CMK (cell line): ENCODE results near the gene ZNF648.
"Not testable (repeated sequence)": the region's sequence is repeated elsewhere in the genome, so short reads cannot be mapped to it uniquely, and the experiment has no call there.

Experiments
- DNase-seq: peaks from one replicate; pipeline ENCODE4 v3.0.0-alpha.2; 2010; ENCODE audit warnings: low read depth

ZNF648 gene, protein sequence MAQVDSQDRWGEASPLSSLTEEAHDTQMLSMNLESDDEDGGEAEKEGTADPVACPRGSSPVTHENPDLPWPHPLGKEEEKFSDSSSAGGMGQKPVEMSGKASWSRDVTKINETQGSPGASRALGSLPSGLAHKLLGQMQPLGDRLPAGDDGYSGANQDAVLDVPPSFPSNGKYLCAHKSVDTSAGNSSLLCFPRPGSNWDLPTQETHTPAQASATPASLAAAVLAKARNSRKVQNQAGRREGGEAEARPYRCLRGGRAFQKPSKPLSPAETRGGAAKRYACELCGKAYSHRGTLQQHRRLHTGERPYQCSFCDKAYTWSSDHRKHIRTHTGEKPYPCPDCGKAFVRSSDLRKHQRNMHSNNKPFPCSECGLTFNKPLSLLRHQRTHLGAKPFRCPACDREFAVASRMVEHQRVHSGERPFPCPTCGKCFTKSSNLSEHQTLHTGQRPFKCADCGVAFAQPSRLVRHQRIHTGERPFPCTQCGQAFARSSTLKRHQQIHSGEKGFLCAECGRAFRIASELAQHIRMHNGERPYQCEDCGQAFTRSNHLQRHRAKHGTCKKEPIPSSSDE

DNA sequence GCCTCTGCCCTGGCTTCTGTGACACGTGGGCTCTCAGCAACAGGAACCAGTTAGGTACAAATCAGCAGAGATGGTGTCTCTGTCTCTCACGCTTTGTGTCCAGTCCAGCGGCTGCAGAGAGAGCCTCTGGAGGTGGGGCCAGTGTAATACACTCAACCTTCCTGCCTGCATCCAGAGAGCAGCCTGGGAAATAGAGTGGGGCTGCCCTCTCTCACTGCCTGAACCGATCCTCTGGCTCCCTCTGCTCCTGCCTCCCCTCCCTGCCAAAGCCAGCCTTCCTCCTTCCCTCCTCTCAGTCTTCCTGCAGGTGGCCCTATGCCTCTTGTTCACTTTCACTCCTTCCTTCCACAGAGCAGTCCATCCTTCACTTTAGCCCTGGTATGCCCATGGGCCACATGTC, at the start of gene ZNF648:
TSS of gene ZNF648 (minus strand) at position 119 of the 400 bp plus-strand sequence. CDS start 3,702 bp downstream, outside the sequence.
- DNase-seq = no peak

DNA sequence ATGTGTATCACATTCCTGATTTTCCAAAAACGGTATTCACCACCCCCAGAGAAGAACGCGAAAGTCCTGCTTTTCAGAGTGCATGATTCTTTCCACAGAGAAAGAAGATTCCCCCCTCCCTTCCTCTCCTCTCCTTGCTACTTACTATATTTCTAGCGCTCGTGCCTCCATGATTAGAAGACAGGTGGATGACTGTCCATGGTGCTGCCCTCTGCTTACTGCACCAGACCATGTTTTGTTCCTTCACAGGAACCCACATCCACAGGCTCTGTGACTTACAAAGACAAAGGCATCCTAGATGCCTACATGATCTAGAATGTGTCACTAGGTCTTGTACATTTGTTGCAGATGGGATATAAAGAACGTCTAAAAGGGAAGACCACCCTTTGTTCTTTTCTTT, 49.1 kb upstream of the ZNF648 start:
- no peak for DNase-seq

DNA sequence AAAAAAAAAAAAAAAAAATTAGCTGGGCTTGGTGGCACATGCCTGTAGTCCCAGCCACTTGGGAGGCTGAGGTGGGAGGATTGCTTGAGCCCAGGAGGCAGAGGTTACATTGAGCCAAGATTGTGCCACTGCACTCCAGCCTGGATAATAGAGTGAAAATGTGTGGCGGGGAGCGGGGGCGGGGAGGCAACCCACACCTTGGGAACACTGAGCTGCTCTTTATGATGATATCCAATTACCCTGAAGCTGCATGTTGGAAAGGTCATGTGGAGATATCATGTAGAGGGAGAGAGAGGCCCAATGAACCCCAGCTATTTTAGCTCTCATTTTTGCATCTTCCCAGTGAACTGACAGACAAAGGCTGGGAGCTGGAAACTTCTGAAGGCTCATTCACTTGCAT, 48.3 kb upstream of the ZNF648 start:
- DNase-seq = no peak

DNA sequence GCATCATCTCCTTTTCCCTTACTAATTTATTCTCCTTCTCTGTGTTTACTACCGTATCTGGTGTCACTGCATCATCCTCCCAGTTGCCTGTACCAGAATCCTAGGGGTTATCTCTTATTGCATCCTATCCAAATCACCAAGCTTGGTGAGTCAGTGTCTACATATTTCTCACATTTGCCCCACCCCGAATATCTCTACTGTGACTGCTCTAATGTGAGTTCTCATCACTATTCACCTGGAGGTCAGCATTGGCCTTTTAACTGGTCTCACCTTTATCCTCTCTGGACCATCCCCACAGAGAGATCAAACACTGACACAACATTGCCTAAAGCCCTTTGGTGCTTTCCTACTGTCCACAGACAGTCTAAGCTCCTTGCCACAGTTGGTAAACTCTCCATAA, 45.7 kb upstream of the ZNF648 start:
- no peak for DNase-seq

DNA sequence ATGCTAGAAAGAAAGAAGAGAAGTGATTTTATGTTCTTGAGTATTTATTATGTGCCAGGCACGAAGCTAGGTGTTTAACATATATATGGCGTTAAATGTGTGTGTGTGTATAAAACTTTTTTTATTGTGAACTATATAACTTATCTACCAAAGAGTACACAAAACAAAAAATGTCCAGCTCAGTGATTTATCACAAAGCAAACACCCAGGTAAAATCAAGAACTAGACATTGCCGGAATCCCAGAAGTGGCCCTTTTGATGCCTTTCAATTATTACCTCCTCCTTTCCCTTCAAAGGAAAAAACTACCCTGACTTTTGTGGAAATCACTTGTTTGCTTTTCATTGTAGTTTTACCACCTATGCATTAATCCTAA, 40.5 kb upstream of the ZNF648 start:
- DNase-seq = no peak

DNA sequence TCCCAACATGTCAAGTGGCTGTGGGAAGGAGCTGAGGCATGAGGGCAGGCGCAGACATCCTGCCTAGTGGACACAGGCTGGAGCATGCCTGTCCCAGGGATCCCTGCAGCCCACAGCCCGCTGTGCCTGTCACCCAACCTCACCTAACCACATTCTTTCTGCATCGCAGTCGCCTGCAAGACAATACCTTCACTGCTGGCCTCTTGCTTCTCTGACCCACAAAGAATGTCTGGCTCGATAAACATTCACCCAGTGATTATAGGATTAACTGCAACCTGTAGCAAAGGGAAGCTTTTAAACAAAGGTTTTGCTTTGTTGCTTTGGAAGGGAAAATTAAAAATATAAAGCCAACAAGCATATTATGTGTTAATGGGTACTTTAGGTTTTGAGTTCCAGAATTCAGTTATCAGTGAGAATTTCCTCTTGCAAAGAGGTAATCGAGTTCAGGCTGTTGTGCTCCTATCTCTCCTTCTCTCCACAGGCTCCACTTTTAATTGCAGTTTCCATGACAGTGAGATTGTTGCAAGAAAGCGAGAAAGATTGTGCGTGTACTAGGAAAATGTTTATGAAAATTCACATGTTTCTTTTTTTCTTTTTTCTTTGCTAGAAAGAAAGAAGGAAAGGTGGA, 40.0 kb upstream of the ZNF648 start:
- DNase-seq = no peak

DNA sequence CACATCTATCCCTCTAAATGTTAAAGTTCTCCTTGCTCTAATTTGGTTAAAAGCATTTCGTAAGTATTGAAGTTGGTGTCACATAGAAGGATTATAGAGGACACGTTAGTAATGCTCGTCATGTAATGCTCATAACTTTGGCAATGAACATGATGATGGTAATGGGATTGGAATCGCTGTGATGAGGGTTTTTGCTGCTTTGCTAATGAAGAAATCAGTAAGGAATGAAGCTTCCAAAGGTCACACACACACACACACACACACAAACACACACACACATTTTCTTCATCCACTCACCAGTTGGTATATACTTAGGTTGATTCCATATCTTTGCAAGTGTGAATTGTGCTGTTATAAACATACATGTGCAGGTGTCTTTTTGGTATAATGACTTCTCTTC, 36.8 kb upstream of the ZNF648 start:
- DNase-seq = no peak

DNA sequence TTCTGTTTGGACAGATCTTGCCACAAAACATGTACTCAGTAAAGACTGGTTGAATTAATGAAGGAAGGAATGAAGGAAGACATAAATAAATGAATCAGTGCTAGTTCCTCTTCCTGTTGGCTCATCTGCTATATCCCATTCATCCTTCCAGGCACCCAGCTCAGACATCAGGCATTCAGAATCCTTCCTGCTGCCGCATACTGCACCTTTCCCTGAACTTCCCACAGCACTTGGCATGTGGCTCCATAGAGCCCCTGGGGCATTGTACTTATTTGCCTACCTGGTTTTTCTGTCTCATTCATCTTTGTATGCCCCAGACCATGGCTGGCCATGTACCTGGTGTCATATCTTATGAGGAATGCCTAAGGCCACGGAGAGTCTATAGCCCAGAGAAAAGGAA, 34.4 kb upstream of the ZNF648 start:
- no peak for DNase-seq

DNA sequence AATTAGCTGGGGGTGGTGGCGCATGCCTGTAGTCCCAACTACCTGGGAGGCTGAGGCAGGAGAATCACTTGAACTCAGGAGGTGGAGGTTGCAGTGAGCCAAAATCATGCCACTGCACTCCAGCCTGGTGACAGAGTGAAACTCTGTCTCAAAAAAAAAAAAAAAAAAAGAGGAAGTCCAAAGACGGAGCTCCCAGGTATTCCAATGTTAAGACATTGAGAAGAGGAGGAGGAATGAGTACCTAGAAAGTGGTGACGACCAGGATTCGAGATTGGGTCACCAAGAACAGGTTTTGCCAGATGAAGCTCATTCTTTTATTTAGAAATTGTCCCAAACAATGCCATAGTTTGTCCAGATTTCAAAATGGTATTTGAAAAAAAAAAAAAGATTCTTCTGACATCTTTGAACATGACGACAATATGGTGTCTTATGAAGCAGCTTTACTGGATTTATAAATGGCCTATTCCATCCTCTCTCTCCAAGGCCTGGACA, 33.0 kb upstream of the ZNF648 start:
- not testable (repeated sequence) for DNase-seq

DNA sequence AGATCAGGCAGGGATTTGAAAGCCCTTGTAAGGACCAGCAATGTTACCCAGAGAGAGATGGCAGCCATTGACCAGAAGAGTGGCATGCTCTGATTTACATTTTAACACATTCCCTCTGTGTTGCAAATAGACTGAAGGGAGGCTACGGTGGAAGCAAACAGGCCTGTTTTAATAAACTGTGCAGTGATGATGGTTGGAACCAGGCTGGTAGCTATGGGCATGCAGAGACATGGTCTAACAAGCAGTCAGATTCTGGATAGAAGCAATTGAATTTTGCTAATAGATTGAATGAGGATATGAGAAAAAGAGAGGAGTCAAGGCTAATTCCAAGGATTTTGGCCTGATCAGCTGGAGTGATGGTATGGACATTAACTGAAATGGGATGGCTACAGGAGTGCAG, 32.3 kb upstream of the ZNF648 start:
- no peak for DNase-seq

DNA sequence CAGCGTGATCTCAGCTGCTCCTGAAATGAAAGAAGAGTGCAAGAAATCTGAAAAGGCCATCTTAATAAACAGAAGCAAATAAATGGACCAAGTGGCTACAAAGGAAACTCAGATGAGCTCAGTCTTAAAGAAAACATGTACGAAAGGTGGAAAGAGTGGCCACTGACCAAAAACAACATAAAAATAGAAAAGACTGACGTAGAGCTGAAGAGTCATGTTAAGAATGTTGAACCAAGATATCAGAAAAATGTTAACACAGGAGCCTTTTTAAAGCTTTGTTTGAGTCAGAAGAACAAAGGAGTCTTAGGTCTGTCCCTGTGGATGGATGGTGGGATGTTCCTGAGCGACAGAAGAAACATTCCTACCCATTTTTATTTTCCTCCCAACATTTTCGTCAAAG, 30.8 kb upstream of the ZNF648 start:
- no peak for DNase-seq

DNA sequence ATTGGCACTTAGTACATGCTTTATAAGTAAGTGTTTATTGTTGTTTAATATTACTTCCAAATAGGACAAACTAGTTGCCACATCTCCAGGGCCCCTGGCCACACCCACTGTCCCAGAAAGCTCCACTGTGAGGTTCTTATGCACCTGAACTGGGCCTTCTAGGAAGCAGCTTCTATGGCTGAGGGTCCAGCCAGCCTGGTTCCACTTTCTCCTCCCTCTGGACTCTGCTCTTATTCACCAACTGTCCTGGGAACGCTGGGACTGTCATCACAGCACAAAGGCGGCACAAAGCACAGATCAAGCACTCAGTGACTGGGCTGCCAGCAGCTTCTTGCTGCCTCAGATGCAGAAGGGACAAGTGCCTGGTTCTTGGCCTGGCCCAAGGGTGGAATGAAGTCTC, 29.6 kb upstream of the ZNF648 start:
- DNase-seq = no peak

DNA sequence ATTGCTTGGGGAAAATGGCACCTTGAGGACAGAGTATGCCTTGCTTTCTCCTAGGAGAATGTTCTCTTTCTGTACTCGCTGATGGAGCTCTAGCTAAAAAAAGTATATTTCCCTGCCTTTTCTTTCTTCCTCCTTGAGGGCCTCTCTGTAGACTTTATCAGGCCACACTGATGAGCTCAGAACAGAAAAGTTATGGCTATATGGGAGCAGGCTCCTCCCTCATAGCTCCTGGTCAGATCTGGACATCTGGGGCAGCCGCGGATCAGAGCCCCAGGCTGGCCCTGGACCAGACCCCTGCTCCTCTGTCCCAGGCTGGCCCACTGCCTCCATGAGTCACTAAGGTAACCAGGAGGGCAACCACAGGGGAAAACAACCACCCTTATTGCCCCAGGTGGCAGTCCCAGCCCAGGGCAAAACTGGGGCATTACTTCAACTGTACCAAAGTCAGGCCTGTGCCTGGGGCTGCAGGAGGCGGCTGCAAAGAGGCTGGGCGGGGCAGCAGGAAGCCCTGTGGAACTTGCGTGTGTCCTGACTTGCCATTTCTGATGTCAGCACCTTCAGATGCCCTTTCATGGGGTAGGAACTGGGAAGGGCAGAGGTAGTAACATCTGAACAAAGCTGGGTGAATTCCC, 26.3 kb upstream of the ZNF648 start:
- no peak for DNase-seq

DNA sequence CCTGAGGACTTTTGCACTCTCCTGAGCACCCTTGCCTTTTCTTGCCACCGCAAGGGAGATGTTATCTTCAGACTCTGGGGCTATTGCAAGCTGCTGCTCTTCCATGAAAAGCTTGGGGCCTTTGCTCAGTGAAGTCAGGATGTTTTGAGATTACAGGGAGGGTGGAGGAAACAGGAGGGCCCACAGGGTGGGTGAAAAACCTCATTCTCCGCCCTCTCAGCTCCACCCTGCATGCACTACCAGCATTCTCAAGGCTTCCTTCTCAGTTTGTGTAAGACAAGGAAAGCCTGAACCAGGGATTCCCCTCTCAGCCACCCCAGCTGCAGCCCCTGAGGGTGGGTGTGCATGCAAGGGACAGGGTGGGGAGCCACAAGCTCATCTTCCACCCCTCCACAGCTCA, 25.8 kb upstream of the ZNF648 start:
- peak; percentile 71 for DNase-seq

DNA sequence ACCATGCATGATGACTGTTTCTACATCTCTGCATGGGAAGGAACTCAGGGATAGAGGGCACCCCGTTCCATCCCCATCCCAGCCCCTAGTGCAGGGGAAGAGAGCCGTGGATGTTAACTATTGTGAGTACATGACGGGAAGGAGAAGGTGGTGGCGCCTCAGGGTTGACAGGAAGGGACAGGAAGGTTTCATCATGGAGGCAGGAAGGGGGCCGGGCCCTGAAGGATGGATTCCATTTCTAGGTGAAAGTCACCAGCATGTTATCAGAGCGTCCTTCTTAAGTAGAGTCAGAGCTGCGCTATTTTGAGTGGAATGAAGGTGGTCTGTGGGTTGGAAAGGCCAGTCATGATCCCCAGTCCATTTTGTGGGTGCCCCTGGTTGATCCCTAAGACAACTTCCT, 25.1 kb upstream of the ZNF648 start:
- no peak for DNase-seq

DNA sequence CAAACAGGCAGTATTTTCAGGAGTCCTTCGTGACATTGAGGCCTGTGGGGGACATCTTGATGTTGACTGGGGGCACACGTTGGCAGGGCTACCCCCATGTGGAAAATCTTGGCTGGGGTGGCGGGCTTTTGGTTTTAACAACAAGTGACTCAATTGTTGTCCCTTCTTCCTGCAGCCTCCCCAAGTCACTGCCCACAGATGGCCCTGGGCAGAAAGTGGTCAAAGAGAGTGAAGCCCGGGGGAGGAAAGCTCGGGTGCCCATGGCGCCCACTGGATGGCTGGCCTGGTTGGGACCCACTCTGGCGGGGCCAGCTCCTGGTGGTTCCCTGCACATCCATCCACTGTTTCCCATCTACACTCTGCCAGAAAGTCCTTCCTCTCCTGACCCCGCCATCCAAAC, 24.6 kb upstream of the ZNF648 start:
- DNase-seq = no peak

DNA sequence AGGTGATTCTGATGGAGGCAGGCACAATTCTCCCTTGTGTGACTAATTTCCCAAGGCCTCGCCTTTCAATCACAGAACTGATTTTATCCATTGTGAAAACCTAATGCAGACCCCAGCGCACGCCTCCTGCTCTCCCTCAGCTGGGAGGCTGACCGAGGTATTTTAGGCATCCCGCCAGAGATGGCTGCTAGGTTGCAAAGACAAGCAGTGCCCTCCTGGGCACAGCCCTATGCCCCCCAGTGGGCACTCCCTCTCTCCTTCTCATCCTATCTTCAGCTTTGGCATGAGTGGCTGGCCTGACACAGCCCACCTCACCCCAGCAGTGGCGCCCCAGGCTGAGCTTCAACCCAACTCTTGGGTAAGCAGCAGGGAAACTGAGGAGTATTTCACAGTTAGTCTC, 24.2 kb upstream of the ZNF648 start:
- no peak for DNase-seq

DNA sequence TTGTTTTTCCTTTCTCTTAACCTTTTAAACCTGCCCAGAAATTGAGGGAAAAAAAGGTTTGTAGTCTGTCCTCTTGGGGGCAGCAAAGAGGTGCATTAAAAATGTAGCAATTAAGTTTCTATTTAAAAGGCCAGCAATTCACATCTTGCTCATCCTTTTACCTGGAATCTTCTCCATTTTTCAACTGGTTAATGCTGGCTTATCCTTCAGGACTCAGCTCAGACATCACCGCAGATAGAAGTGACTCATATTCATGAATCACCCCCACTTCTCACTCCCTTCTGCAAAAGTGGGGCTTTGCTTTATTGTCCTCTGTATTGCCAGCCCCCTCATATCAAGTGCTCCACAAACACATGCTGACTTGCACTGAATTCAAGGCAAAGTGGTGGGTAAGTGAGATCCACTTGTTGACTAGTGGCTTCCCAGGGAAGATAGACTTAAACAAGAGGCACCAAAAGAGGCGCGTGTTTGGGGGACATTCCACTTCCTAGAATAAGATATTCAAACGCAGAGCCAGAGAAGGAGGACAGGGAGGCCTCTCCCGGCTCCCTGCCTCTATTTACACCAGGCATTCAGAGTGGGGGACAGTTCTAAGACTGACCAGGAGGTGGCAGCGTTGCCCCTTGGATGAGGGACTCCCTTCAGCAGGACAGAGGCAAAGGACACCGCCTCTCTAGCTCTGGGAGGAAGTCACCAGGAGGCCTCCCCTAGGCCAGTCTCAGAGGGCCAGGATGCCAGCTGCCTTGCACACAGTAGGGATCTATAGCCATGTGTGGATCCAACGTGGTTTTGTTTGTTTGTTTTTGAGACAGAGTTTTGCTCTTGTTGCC, 23.2 kb upstream of the ZNF648 start:
- peak; percentile 79 for DNase-seq

DNA sequence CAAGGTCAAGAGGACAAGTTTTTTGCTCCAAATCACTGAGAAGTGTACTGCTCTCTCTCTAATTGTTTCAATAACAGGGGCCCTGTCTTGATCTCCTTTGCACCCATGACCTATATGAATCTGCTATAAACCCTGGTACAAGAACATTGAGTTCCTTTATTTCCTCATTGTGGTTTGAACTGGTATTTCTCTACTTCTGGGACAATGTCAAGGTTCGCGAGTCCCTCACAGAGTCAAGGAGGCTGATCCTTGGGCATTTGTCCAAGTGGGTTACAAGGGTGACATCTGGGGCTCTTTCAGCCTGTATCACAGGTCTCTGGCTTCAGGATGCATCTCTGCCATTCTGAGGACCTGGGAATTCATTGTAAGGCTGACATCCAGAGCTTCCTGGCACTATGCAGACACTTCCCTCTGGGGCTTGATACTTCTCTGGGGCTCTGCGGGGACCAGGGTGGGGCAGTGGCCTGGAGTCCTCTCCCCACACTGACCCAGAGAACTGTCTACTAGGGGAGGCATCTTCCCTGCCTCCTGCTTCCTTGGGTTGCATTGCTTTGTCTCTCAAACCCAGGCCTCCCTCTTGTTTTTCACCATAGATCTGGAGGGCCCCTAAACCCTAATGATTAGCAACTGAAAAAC, 22.5 kb upstream of the ZNF648 start:
- no peak for DNase-seq

DNA sequence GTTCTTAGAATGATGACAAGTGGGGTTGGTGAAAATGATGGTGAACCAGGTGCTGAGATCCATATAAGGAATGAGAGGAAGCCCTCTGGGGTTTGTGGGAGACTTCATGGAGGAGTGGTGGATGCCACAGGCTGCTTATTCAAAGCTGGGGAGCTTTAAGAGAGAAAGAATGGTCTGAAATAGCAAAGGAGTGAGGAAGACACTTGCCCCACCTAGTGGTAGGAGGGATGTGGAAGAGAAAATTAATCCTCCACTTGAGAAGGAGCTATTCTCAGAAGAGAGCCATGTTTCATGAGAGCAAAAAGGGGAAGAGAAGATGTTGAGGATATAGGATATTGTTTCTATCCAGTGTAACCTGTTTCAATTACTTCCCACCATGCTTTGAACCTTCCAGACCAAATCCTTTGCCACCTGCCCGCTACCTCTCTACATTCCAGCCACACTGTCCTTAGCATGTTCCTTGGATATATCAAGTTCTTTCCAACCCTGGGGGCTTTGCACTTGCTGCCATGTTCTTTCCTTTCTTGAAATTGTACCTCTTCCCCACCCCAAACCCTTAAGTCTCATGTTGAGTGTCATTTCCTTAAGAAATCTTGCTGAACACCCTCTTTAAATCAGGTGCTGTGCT, 19.6 kb upstream of the ZNF648 start:
- no peak for DNase-seq

DNA sequence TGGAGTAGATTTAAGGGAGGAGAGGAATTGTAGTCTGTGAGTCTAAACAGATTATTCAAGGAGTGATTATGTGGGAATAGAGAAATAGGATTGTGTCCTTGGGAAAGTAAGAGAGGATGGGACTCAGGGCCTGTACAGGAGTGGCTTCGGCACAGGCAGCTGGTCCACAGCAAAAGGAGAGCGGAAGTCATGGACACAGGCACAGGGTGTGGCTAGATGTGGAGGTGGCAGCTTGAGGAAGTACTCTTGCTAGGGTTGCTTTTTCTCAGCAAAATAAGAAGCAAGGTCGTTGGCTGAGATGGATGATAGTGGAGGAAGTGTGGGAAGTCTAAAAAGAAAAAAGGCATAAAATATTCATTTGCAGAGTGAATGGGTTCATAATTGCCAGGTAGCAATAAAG, 18.5 kb upstream of the ZNF648 start:
- no peak for DNase-seq
